Pancreas (tissue), 10 donors: ENCODE measurements around the gene GRIK3. TPM values are rescaled to one million over a fixed set of nuclear protein-coding genes. Genes with fewer than 3 reads are reported as not detected.

Source experiments
- ATAC-seq, 4 donors: fragments of 200-7000 bp; cut with Tn5 transposase; one replicate each; pipeline versions ENCODE4 v1.8.0 to v1.9.1; 2020; ENCODE audit warnings: mild to moderate bottlenecking in 4 of 4, moderate library complexity in 4 of 4
- DNase-seq, 6 donors: peaks; one replicate each; pipeline ENCODE4 v3.0.0-alpha.2; 2020
- FAIRE-seq: peaks from 2 replicates; lab custom pipeline; 2012; peaks lifted over from hg19 to GRCh38; lab: Jason Lieb, UNC
- H3K27ac ChIP-seq, 4 donors: fragments of 200-600 bp; sonication (generic); 1 replicate in 3 of 4; 2 replicates in 1 of 4; pipeline versions ENCODE4 v1.5.0 to v1.8.0; 2020
- H3K27me3 ChIP-seq, 4 donors: fragments of 200-600 bp; one replicate each; pipeline ENCODE4 v1.8.0; 2021
- H3K36me3 ChIP-seq, 3 donors: fragments of 200-600 bp; sonication (generic) in 1 of 3; one replicate each; pipeline versions ENCODE4 v1.5.0 to v1.8.0; 2020 to 2021
- H3K4me1 ChIP-seq, 3 donors: fragments of 200-600 bp; one replicate each; pipeline ENCODE4 v1.8.0; 2021
- H3K4me3 ChIP-seq, 4 donors: fragments of 200-600 bp; sonication (generic) in 2 of 4; one replicate each; pipeline versions ENCODE4 v1.5.0 to v1.8.0; 2020 to 2021
- H3K9me3 ChIP-seq, 4 donors: fragments of 200-600 bp; one replicate each; pipeline ENCODE4 v1.8.0; 2021
- WGBS, 2 donors: extraction: QIAGEN DNeasy Blood & Tissue Kit; methylation state at CpG; one replicate each; pipeline ENCODE4 v1.1.7; 2013; 5-methylcytosine and 5-hydroxymethylcytosine counted together
- intact Hi-C, 3 donors: fragments of 100-400 bp; cut with DNase I; formaldehyde crosslinking; loops; one replicate each; pipeline versions ENCODE4 v1.11.1 to v1.14.2; 2022
- polyA plus RNA-seq, 2 donors: library from polyadenylated mRNA; stranded (reverse); fragments of 200-250 nt; gene quantifications; one replicate each; pipeline ENCODE4 v1.2.3, GENCODE V29; 2013
- total RNA-seq, 6 donors: library from RNA; stranded (reverse); fragmentation: NEBNext Ultra II Directional in 4 of 6; extraction: Animal tissue kit (Norgen Biotek cat#: 25700) in 4 of 6; gene quantifications; one replicate each; pipeline versions ENCODE4 v1.2.1 to v1.2.4, GENCODE V29; 2021 to 2023
- TF ChIP-seq, protein P1 (sequence below), 4 donors: fragments of 200-600 bp; sonication (generic) in 3 of 4; IDR thresholded peaks; one replicate each; pipeline versions ENCODE4 v1.5.0 to v1.8.0; 2021; ENCODE audit warnings: antibody characterized with exemption in 4 of 4
- donor health status: healthy with polysubstance abuse.
- donor health status: DM: no; HTN: no; CAD: no; lungs with moderate emphysema.
- donor health status: DM: no; HTN: no; CAD: no.
- donor health status: control.
- donor health status: control.
- donor health status: Bipolar disorder and iron deficiency.
- donor health status: DM: yes; HTN: yes; CAD: no.
- donor health status: DM: no; HTN: no; CAD: no.
- donor health status: DM: no; HTN: no; CAD: no.
- donor health status: DM: yes; HTN: yes; CAD: no.

The GRIK3 gene
- total and polyA plus RNA-seq, 8 donors, result 0.08 to 0.47 (median 0.23) TPM

GRCh38 chr1:37021502-37021901 is 12.8 kb downstream of the GRIK3 start:
- Histone ChIP-seq H3K27ac (no peak overlapping the region), H3K36me3 (no peaks in the 10 kb centered on the region), H3K27me3 (no peaks in the 10 kb centered on the region), H3K4me3 (no peak overlapping the region), H3K4me1 (no peaks in the 10 kb centered on the region), H3K9me3 (no peaks in the 10 kb centered on the region)
- intact Hi-C loops, result no loop called here
- 83 to 94% methylated on average over 2 of the region's 2 CpGs for WGBS, 2 donors
- FAIRE-seq, result no peak
- no peak for ATAC-seq
- no peak for DNase-seq
- TF ChIP-seq, protein P1, sequence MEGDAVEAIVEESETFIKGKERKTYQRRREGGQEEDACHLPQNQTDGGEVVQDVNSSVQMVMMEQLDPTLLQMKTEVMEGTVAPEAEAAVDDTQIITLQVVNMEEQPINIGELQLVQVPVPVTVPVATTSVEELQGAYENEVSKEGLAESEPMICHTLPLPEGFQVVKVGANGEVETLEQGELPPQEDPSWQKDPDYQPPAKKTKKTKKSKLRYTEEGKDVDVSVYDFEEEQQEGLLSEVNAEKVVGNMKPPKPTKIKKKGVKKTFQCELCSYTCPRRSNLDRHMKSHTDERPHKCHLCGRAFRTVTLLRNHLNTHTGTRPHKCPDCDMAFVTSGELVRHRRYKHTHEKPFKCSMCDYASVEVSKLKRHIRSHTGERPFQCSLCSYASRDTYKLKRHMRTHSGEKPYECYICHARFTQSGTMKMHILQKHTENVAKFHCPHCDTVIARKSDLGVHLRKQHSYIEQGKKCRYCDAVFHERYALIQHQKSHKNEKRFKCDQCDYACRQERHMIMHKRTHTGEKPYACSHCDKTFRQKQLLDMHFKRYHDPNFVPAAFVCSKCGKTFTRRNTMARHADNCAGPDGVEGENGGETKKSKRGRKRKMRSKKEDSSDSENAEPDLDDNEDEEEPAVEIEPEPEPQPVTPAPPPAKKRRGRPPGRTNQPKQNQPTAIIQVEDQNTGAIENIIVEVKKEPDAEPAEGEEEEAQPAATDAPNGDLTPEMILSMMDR (IDR thresholded peaks at IDR 0.05), result no peak

- H3K4me3 ChIP-seq, result no peak overlapping the region
- intact Hi-C loops, result no loop called here
- TF ChIP-seq, protein P1 (IDR thresholded peaks at IDR 0.05), result no peak
- WGBS, 2 donors, result 6 to 7% methylated on average over 8 of the region's 8 CpGs
- DNase-seq (no peak), ATAC-seq (no peak), FAIRE-seq (no peak)
- no peak overlapping the region for H3K27ac ChIP-seq
- H3K36me3 ChIP-seq, result no peaks in the 10 kb centered on the region
- no peaks in the 10 kb centered on the region for H3K9me3 ChIP-seq
- H3K4me1 ChIP-seq, result no peaks in the 10 kb centered on the region
- H3K27me3 ChIP-seq, result no peaks in the 10 kb centered on the region
Measured at GRCh38 chr1:37020653-37021277, 13.6 kb downstream of the GRIK3 start.

DNA sequence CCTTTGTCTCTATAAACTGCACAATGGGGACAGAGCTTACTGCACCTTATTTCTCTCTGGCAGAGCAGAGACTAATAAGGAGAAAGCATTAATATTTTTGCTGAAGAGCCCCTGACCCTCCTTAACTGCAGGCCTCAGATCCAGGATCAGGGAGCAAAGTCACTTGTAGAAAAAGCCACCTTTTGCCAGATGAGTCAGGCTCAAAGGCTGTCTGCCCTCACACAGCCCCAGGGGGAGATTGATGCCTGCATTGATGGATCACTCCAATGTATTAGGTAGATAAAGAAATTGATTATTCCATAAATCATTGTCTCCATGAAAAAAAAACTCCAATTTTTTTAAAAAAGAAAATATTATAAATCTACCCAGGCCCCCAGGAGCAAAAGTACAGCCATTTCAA is 15.8 kb downstream of the GRIK3 start:
- no peaks in the 10 kb centered on the region for H3K27me3 ChIP-seq
- DNase-seq (no peak), ATAC-seq (no peak), FAIRE-seq (no peak)
- no peaks in the 10 kb centered on the region for H3K36me3 ChIP-seq
- TF ChIP-seq, protein P1 (IDR thresholded peaks at IDR 0.05), result no peak
- H3K9me3 ChIP-seq, result no peaks in the 10 kb centered on the region
- no peak overlapping the region for H3K4me3 ChIP-seq
- H3K4me1 ChIP-seq, result no peaks in the 10 kb centered on the region
- H3K27ac ChIP-seq, result no peak overlapping the region
- intact Hi-C loops, result no loop called here

GRCh38 chr1:37017720-37018119 is 16.6 kb downstream of the GRIK3 start:
- FAIRE-seq (no peak), DNase-seq (no peak), ATAC-seq (no peak)
- Histone ChIP-seq H3K27me3 (no peaks in the 10 kb centered on the region), H3K36me3 (no peaks in the 10 kb centered on the region), H3K4me1 (no peaks in the 10 kb centered on the region), H3K9me3 (no peaks in the 10 kb centered on the region), H3K4me3 (no peak overlapping the region), H3K27ac (no peak overlapping the region)
- TF ChIP-seq, protein P1 (IDR thresholded peaks at IDR 0.05), result no peak
- WGBS, 2 donors, result 34 to 38% methylated on average over 4 of the region's 4 CpGs
- intact Hi-C loops, result no loop called here

DNA sequence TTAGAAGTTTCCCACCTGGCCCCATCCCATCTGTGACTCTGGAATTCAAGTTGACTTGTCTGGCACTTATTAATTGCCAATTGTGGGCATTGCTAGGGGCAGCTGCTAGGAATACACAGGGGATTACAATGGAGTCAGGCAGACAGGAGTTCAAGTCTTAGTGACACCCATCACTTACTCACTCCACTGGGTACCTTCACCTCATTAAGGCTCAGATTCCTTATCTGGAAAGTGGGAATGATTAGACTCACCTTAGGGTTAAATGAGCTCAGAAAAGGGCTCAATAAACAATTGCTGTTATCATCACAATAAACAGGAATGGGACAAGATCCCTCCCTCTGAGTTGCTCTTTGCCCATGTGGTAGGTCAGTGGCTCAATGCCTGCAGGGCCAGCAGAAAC is 18.2 kb downstream of the GRIK3 start:
- intact Hi-C loops, result no loop called here
- TF ChIP-seq, protein P1 (IDR thresholded peaks at IDR 0.05), result no peak
- DNase-seq (no peak), FAIRE-seq (no peak), ATAC-seq (no peak)
- no peaks in the 10 kb centered on the region for H3K4me1 ChIP-seq
- no peak overlapping the region for H3K27ac ChIP-seq
- no peak overlapping the region for H3K4me3 ChIP-seq
- no peaks in the 10 kb centered on the region for H3K36me3 ChIP-seq
- H3K27me3 ChIP-seq, result no peaks in the 10 kb centered on the region
- H3K9me3 ChIP-seq, result no peaks in the 10 kb centered on the region
